Spleen (tissue), 11 donors: ENCODE results near the gene ELL3. TPM values are rescaled to one million over a fixed set of nuclear protein-coding genes. Genes with fewer than 3 reads are reported as not detected.
"Not testable (repeated sequence)": the region's sequence is repeated elsewhere in the genome, so short reads cannot be mapped to it uniquely, and the experiment has no call there.

ENCODE experiments used
- DNase-seq: peaks from one replicate; pipeline ENCODE4 v3.0.0-alpha.2; 2020
- H3K27ac ChIP-seq, 8 donors: fragments of 200-600 bp; sonication (generic) in 7 of 8; 1 replicate in 4 of 8; 2 replicates in 4 of 8; pipeline versions ENCODE4 v1.5.0 to v1.8.0; 2016 to 2021; ENCODE audit warnings: inconsistent platforms in 4 of 8, mild to moderate bottlenecking in 4 of 8, moderate library complexity in 1 of 8
- H3K27me3 ChIP-seq, 7 donors: fragments of 200-600 bp; sonication (generic) in 6 of 7; replicated peaks in 1 of 7; 1 replicate in 4 of 7; 2 replicates in 3 of 7; pipeline versions ENCODE4 v1.5.0 to v1.8.0; 2016 to 2021; ENCODE audit warnings: inconsistent platforms in 3 of 7, mild to moderate bottlenecking in 1 of 7
- H3K36me3 ChIP-seq, 6 donors: fragments of 200-600 bp; sonication (generic) in 5 of 6; 1 replicate in 4 of 6; 2 replicates in 2 of 6; pipeline versions ENCODE4 v1.5.0 to v1.8.0; 2016 to 2021; ENCODE audit warnings: inconsistent platforms in 2 of 6
- H3K4me1 ChIP-seq, 6 donors: fragments of 200-600 bp; sonication (generic) in 5 of 6; 1 replicate in 3 of 6; 2 replicates in 3 of 6; pipeline versions ENCODE4 v1.5.0 to v1.8.0; 2016 to 2021; ENCODE audit warnings: inconsistent platforms in 3 of 6
- H3K4me3 ChIP-seq, 8 donors: fragments of 200-600 bp; sonication (generic) in 7 of 8; 1 replicate in 4 of 8; 2 replicates in 4 of 8; pipeline versions ENCODE4 v1.5.0 to v1.8.0; 2016 to 2021; ENCODE audit warnings: inconsistent platforms in 4 of 8, mild to moderate bottlenecking in 4 of 8, moderate library complexity in 2 of 8
- H3K9me3 ChIP-seq, 8 donors: fragments of 200-600 bp; sonication (generic) in 7 of 8; 1 replicate in 4 of 8; 2 replicates in 4 of 8; pipeline versions ENCODE4 v1.5.0 to v1.8.0; 2016 to 2021; ENCODE audit warnings: inconsistent platforms in 4 of 8
- CTCF ChIP-seq, 11 experiments: fragments of 200-600 bp in 7 of 11; fragments of 450-650 bp in 4 of 11; sonication (generic) in 4 of 11; IDR thresholded peaks in 8 of 11; conservative IDR thresholded peaks in 3 of 11; 1 replicate in 7 of 11; 2 replicates in 4 of 11; pipeline versions ENCODE4 v1.4.0 to v1.8.0; 2016 to 2021; ENCODE audit warnings: antibody characterized with exemption in 11 of 11, inconsistent platforms in 4 of 11, mild to moderate bottlenecking in 1 of 11
- POLR2A ChIP-seq, 3 donors: fragments of 450-650 bp; IDR thresholded peaks; one replicate each; pipeline ENCODE4 v1.5.1; 2017; ENCODE audit warnings: antibody characterized with exemption in 3 of 3, mild to moderate bottlenecking in 1 of 3
- POLR2AphosphoS5 ChIP-seq, 3 donors: sonication (generic); formaldehyde crosslinking; IDR thresholded peaks; one replicate each; pipeline ENCODE4 v1.5.1; 2017; ENCODE audit warnings: antibody characterized with exemption in 3 of 3
- WGBS, 5 donors: extraction: QIAGEN DNeasy Blood & Tissue Kit in 3 of 5; methylation state at CpG; one replicate each; pipeline versions ENCODE4 v1.1.5 to v1.1.7; 2013 to 2018; 5-methylcytosine and 5-hydroxymethylcytosine counted together
- intact Hi-C: fragments of 100-400 bp; cut with DNase I; formaldehyde crosslinking; loops from one replicate; pipeline ENCODE4 v1.15.0; 2023; ENCODE audit warnings: low total_unique reads
- microRNA-seq, 3 donors: library from miRNA; unstranded; fragments of <30 nt; microRNA quantifications; one replicate each; pipeline versions ENCODE4 to v1.1.0, GENCODE V29; 2019 to 2020
- polyA plus RNA-seq, 3 donors: library from polyadenylated mRNA; stranded (reverse); fragments of 200-250 nt; gene quantifications; one replicate each; pipeline ENCODE4 v1.2.1, GENCODE V29; 2013
- small RNA-seq, 4 donors: library from RNA; depleted of rRNA; stranded (forward); fragments of <200 nt; gene quantifications; one replicate each; pipeline ENCODE3, GENCODE V24; 2016
- total RNA-seq, 7 donors: library from RNA; depleted of rRNA in 3 of 7; stranded (reverse); fragments of >200 nt in 3 of 7; fragmentation: NEBNext Ultra II Directional in 4 of 7; extraction: Animal tissue kit (Norgen Biotek cat#: 25700) in 4 of 7; gene quantifications; one replicate each; pipeline versions ENCODE4 v1.1.0 to v1.2.1, GENCODE V29; 2016 to 2021
- donor health status: healthy with polysubstance abuse.
- donor health status: DM: no; HTN: no; CAD: no; lungs with moderate emphysema.
- donor health status: DM: no; HTN: no; CAD: no.
- donor health status: Bipolar disorder and iron deficiency.
- donor health status: healthy.
- donor health status: DM: no; HTN: no; CAD: no.
- donor health status: DM: yes; HTN: yes; CAD: no.

The ELL3 gene
- total and polyA plus RNA-seq, 10 donors = 1.7 to 44.4 (median 4.1) TPM

- H3K4me3 ChIP-seq = no peak overlapping the region
- DNase-seq = no peak
- TF ChIP-seq POLR2A (IDR thresholded peaks at IDR 0.05) (no peak), CTCF (IDR thresholded peaks at IDR 0.05 in 8 of 11, conservative IDR thresholded peaks at IDR 0.05 in 3 of 11) (no peak), POLR2AphosphoS5 (IDR thresholded peaks at IDR 0.05) (no peak)
- H3K9me3 ChIP-seq = no peaks in the 10 kb centered on the region
- no peaks in the 10 kb centered on the region for H3K27me3 ChIP-seq
- no peaks in the 10 kb centered on the region for H3K4me1 ChIP-seq
- intact Hi-C loops = no loop called here
- 65 to 87% (median 82%) methylated on average over 6 of the region's 6 CpGs for WGBS, 5 donors
- H3K27ac ChIP-seq = no peak overlapping the region
- H3K36me3 ChIP-seq = no peaks in the 10 kb centered on the region
These were observed 41.4 kb downstream of the ELL3 start for GRCh38 chr15:43735416-43735815.

- H3K4me1 ChIP-seq, H3K36me3 ChIP-seq, intact Hi-C loops, H3K27me3 ChIP-seq, H3K27ac ChIP-seq, H3K9me3 ChIP-seq, H3K4me3 ChIP-seq, DNase-seq: not testable (repeated sequence)
- 53 to 75% (median 65%) methylated on average over 1 of the region's 1 CpG for WGBS, 5 donors
These were observed 48.6 kb downstream of the ELL3 start for GRCh38 chr15:43728053-43728725.

GRCh38 chr15:43726306-43726705 lies 50.5 kb downstream of the ELL3 start:
- whole genome bisulfite sequencing, 5 donors = 94 to 100% (median 100%) methylated on average over 1 of the region's 1 CpG
- H3K27ac ChIP-seq, H3K36me3 ChIP-seq, H3K9me3 ChIP-seq, DNase-seq, H3K27me3 ChIP-seq, H3K4me3 ChIP-seq, intact Hi-C loops, H3K4me1 ChIP-seq: not testable (repeated sequence)

DNA sequence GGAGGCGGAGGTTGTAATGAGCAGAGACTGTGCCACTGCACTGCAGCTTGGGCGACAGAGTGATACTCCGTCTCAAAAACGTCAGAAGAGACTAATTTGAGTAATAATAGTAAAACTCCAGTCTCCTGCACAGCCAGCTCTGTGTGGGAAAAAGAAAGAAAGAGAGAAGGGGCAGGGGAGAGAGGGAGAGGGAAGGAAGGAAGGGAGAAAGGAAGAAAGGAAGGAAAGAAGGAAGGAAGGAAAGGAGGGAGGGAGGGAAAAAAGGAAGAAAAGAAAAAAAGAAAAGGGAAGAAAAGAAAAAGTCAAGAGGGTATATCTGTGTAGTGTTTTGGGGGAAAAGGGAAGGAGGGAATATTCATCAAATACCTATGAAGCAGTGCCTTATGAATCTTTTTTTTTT lies 53.6 kb downstream of the ELL3 start:
- Histone ChIP-seq H3K4me1 (no peaks in the 10 kb centered on the region), H3K27me3 (peaks cover 0 to 4% (median 0%) of the 10 kb centered on the region in 7 donors), H3K4me3 (no peak overlapping the region), H3K36me3 (no peaks in the 10 kb centered on the region), H3K27ac (no peak overlapping the region), H3K9me3 (no peaks in the 10 kb centered on the region)
- 73 to 82% (median 78%) methylated on average over 4 of the region's 4 CpGs for WGBS, 5 donors
- intact Hi-C loops = no loop called here
- no peak for DNase-seq
- TF ChIP-seq POLR2A (IDR thresholded peaks at IDR 0.05) (no peak), CTCF (IDR thresholded peaks at IDR 0.05 in 8 of 11, conservative IDR thresholded peaks at IDR 0.05 in 3 of 11) (no peak), POLR2AphosphoS5 (IDR thresholded peaks at IDR 0.05) (no peak)

Small RNA genes lying within 50 kb of the gene (microRNA-seq; reads per million reads assigned to microRNA genes)
- 0 reads per million in 3 donors for gene MIR1282

Small RNA genes lying within 50 kb of the gene (small RNA-seq; reads per million reads assigned to genes)
- gene MIR1282 = 0 reads per million in 4 donors
- gene RNU6-354P = 0 reads per million in 4 donors

Other genes with a start within 250 kb of the ELL3 start
- 10 to 100 TPM in 6 of 7 donors, 1 to 10 TPM in 1; 9.7 to 62.0 (median 43.7) TPM for gene PPIP5K1, start 186.8 kb downstream of the ELL3 start, total RNA-seq
- gene PPIP5K1, start 186.8 kb downstream of the ELL3 start, polyA plus RNA-seq = 1 to 10 TPM; 4.5 to 8.2 (median 7.4) TPM
- not detected for gene CKMT1B, start 182.9 kb downstream of the ELL3 start, total RNA-seq
- gene CKMT1B, start 182.9 kb downstream of the ELL3 start, polyA plus RNA-seq = under 1 TPM; 0.06 to 0.28 (median 0.21) TPM
- 1 to 10 TPM in 1 of 7 donors, under 1 TPM in 6; 0.37 to 1.2 (median 0.79) TPM for gene STRC, start 158.2 kb downstream of the ELL3 start, total RNA-seq
- 1 to 10 TPM in 1 of 3 donors, under 1 TPM in 2; 0.41 to 1.9 (median 0.90) TPM for gene STRC, start 158.2 kb downstream of the ELL3 start, polyA plus RNA-seq
- 10 to 100 TPM in 2 of 7 donors, 1 to 10 TPM in 5; 4.3 to 10.9 (median 8.2) TPM for gene CATSPER2, start 128.1 kb downstream of the ELL3 start, total RNA-seq
- gene CATSPER2, start 128.1 kb downstream of the ELL3 start, polyA plus RNA-seq = 1 to 10 TPM; 2.8 to 9.7 (median 8.6) TPM
- gene CKMT1A, start 83.1 kb downstream of the ELL3 start, total RNA-seq = under 1 TPM in 2 of 7 donors, not detected in 5; 0.19 to 0.58 TPM
- not detected for gene CKMT1A, start 83.1 kb downstream of the ELL3 start, polyA plus RNA-seq
- gene PDIA3, start 30.5 kb downstream of the ELL3 start, total RNA-seq = 100 to 1,000 TPM; 116 to 311 (median 263) TPM
- gene PDIA3, start 30.5 kb downstream of the ELL3 start, polyA plus RNA-seq = 100 to 1,000 TPM; 104 to 152 (median 125) TPM
- 1,000 to 10,000 TPM in 1 of 7 donors, 100 to 1,000 TPM in 6; 566 to 1,001 (median 658) TPM for gene SERF2, start 15.4 kb upstream of the ELL3 start, total RNA-seq
- 1,000 to 10,000 TPM; 1,442 to 2,199 (median 1,832) TPM for gene SERF2, start 15.4 kb upstream of the ELL3 start, polyA plus RNA-seq
- gene SERINC4, start 23.3 kb upstream of the ELL3 start, total RNA-seq = not detected
- under 1 TPM; 0.09 to 0.29 (median 0.24) TPM for gene SERINC4, start 23.3 kb upstream of the ELL3 start, polyA plus RNA-seq
- gene HYPK, start 23.6 kb upstream of the ELL3 start, total RNA-seq = 10 to 100 TPM in 4 of 7 donors, 1 to 10 TPM in 3; 7.5 to 29.2 (median 10.1) TPM
- 10 to 100 TPM in 1 of 3 donors, 1 to 10 TPM in 2; 2.4 to 35.8 (median 7.8) TPM for gene HYPK, start 23.6 kb upstream of the ELL3 start, polyA plus RNA-seq
- gene MFAP1, start 47.7 kb upstream of the ELL3 start, total RNA-seq = 10 to 100 TPM; 15.2 to 18.8 (median 16.7) TPM
- 10 to 100 TPM in 2 of 3 donors, 1 to 10 TPM in 1; 7.9 to 14.9 (median 12.1) TPM for gene MFAP1, start 47.7 kb upstream of the ELL3 start, polyA plus RNA-seq
- gene WDR76, start 50.0 kb upstream of the ELL3 start, total RNA-seq = 10 to 100 TPM in 1 of 7 donors, 1 to 10 TPM in 6; 4.7 to 16.3 (median 6.8) TPM
- 1 to 10 TPM; 1.5 to 5.2 (median 2.7) TPM for gene WDR76, start 50.0 kb upstream of the ELL3 start, polyA plus RNA-seq